ENCODE measurements around the gene MPDU1.

DNA sequence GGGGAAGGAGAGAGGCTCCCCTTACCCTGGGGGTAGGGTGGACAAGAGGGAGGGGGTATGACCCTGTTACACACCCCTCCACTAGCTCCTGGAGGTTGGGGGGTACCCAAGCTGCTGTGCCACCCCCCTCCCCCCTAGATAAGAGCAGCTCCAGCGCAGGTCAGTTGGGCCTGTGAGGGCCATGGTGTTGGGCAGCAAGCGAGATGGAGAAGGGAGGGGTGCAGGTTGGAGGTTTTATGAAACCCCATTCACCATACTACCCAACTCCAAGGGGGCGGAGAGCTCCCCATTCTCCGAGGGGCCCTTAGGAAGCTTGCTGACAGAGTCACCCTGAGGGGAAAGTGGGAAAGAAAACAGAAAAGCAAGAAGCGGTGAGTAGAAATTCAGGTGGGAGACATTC lies 7.9 kb downstream of the MPDU1 start:
- TF ChIP-seq EGR1 (IDR thresholded peaks at IDR 0.05) (no peak), RAD21 (IDR thresholded peaks at IDR 0.05; ENCODE audit: low read depth) (no peak), TAF1 (IDR thresholded peaks at IDR 0.05; ENCODE audit: low read depth) (no peak), TEAD4 (IDR thresholded peaks at IDR 0.05) (no peak), EP300 (IDR thresholded peaks at IDR 0.05; ENCODE audit: borderline replicate concordance) (no peak), CEBPB (IDR thresholded peaks at IDR 0.05) (no peak), YY1 (IDR thresholded peaks at IDR 0.05; ENCODE audit: low read depth) (no peak)
- TF ChIP-seq, protein P1, sequence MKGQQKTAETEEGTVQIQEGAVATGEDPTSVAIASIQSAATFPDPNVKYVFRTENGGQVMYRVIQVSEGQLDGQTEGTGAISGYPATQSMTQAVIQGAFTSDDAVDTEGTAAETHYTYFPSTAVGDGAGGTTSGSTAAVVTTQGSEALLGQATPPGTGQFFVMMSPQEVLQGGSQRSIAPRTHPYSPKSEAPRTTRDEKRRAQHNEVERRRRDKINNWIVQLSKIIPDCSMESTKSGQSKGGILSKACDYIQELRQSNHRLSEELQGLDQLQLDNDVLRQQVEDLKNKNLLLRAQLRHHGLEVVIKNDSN (IDR thresholded peaks at IDR 0.05): no peak
